IMR-90 (cell line): ENCODE measurements around the gene PSMG3. TPM values are rescaled to one million over a fixed set of nuclear protein-coding genes. Genes with fewer than 3 reads are reported as not detected.

Experiments
- ATAC-seq: fragments of 200-7000 bp; cut with Tn5 transposase; 2 replicates; pipeline ENCODE4 v1.9.1; 2020; ENCODE audit warnings: low read depth, mild to moderate bottlenecking, moderate library complexity
- BruUV-seq: library from RNA; stranded (reverse); fragments of 400-500 nt; replicated peaks from 2 replicates; lab custom pipeline; 2021; lab: Mats Ljungman, UMichigan
- CTCF ChIA-PET: fragments of 300-600 bp; formaldehyde crosslinking; extraction: SDS; loops from one replicate; lab custom pipeline; 2021; ENCODE audit warnings: antibody characterized with exemption; lab: Yijun Ruan, JAX
- POLR2A ChIA-PET: fragments of 300-600 bp; sonication (Branson Sonifier 250); formaldehyde crosslinking; loops from one replicate; lab custom pipeline; 2022; ENCODE audit warnings: antibody characterized with exemption; ENCODE audit not compliant: unreplicated experiment; lab: Charles Lee
- DNase-seq: peaks from one replicate; pipeline ENCODE4 v3.0.0; 2013
- H2AFZ ChIP-seq: replicated peaks from 2 replicates; pipeline ENCODE3; 2013; ENCODE audit warnings: low read length, mild to moderate bottlenecking; ENCODE audit not compliant: poor library complexity
- H2AK5ac ChIP-seq: 2 replicates; pipeline ENCODE4 v1.6.1; 2013; ENCODE audit warnings: low read depth, low read length, inconsistent platforms
- H2AK9ac ChIP-seq: replicated peaks from 2 replicates; pipeline ENCODE3; 2013; ENCODE audit warnings: mild to moderate bottlenecking, low read depth, low read length, moderate library complexity; ENCODE audit not compliant: poor library complexity
- H2BK120ac ChIP-seq: 2 replicates; pipeline ENCODE4 v1.6.1; 2013; ENCODE audit warnings: low read depth, low read length, inconsistent platforms
- H2BK15ac ChIP-seq: 3 replicates; pipeline ENCODE4 v1.6.1; 2013; ENCODE audit warnings: low read depth, low read length, inconsistent platforms
- H2BK20ac ChIP-seq: 2 replicates; pipeline ENCODE4 v1.6.1; 2013; ENCODE audit warnings: low read depth, mild to moderate bottlenecking, inconsistent platforms, low read length, moderate library complexity
- H2BK5ac ChIP-seq: 2 replicates; pipeline ENCODE4 v1.6.1; 2013; ENCODE audit warnings: mild to moderate bottlenecking, low read depth, low read length, inconsistent platforms; ENCODE audit not compliant: poor library complexity, severe bottlenecking
- H3K14ac ChIP-seq: replicated peaks from 2 replicates; pipeline ENCODE4 v1.6.1; 2013; ENCODE audit warnings: low read depth, low read length, inconsistent platforms
- H3K18ac ChIP-seq: 2 replicates; pipeline ENCODE4 v1.6.1; 2013; ENCODE audit warnings: low read depth, low read length, control low read depth
- H3K23ac ChIP-seq: 2 replicates; pipeline ENCODE4 v1.6.1; 2013; ENCODE audit warnings: low read depth, low read length, inconsistent platforms
- H3K27ac ChIP-seq: 2 replicates; pipeline ENCODE4 v1.5.1; 2013; ENCODE audit warnings: mild to moderate bottlenecking, control low read depth, low read length; ENCODE audit not compliant: insufficient read depth
- H3K27me3 ChIP-seq: 2 replicates; pipeline ENCODE4 v1.6.1; 2013; ENCODE audit warnings: low read length; ENCODE audit not compliant: control insufficient read depth, insufficient read depth
- H3K36me3 ChIP-seq: 2 replicates; pipeline ENCODE4 v1.6.1; 2013; ENCODE audit warnings: low read length, mixed read lengths; ENCODE audit not compliant: control insufficient read depth, insufficient read depth
- H3K4ac ChIP-seq: 2 replicates; pipeline ENCODE4 v1.6.1; 2013; ENCODE audit warnings: low read depth, low read length, inconsistent platforms
- H3K4me1 ChIP-seq: 2 replicates; pipeline ENCODE4 v1.6.1; 2013; ENCODE audit warnings: low read length, mixed read lengths; ENCODE audit not compliant: control insufficient read depth, insufficient read depth
- H3K4me2 ChIP-seq: 2 replicates; pipeline ENCODE4 v1.6.1; 2013; ENCODE audit warnings: low read depth, mild to moderate bottlenecking, control low read depth, low read length, moderate library complexity
- H3K4me3 ChIP-seq: 2 replicates; pipeline ENCODE4 v1.5.1; 2013; ENCODE audit warnings: low read depth, mild to moderate bottlenecking, control low read depth, low read length, moderate library complexity; ENCODE audit not compliant: insufficient read depth
- H3K56ac ChIP-seq: 2 replicates; pipeline ENCODE4 v1.6.1; 2013; ENCODE audit warnings: low read length, inconsistent platforms; ENCODE audit not compliant: insufficient read depth; ENCODE audit errors: extremely low read depth
- H3K79me1 ChIP-seq, 2 experiments: 2 replicates each; pipeline ENCODE4 v1.6.1; 2013; ENCODE audit warnings: low read length in 2 of 2, inconsistent platforms in 1 of 2, low read depth in 1 of 2
- H3K9ac ChIP-seq: 2 replicates; pipeline ENCODE4 v1.6.1; 2013; ENCODE audit warnings: low read depth, low read length, control low read depth
- H3K9me1 ChIP-seq: 2 replicates; pipeline ENCODE4 v1.6.1; 2013; ENCODE audit warnings: low read length, inconsistent platforms; ENCODE audit not compliant: insufficient read depth
- H3K9me3 ChIP-seq: 2 replicates; pipeline ENCODE4 v1.6.1; 2013; ENCODE audit warnings: low read length; ENCODE audit not compliant: control insufficient read depth, insufficient read depth
- H4K20me1 ChIP-seq: 2 replicates; pipeline ENCODE4 v1.6.1; 2013; ENCODE audit warnings: low read length, inconsistent platforms; ENCODE audit not compliant: insufficient read depth
- H4K5ac ChIP-seq: 2 replicates; pipeline ENCODE4 v1.6.1; 2013; ENCODE audit warnings: mild to moderate bottlenecking, low read depth, low read length, control low read depth
- H4K8ac ChIP-seq, 2 experiments: 2 replicates each; pipeline ENCODE4 v1.6.1; 2013; ENCODE audit warnings: low read depth in 2 of 2, low read length in 2 of 2, control low read depth in 1 of 2, inconsistent platforms in 1 of 2
- H4K91ac ChIP-seq: 2 replicates; pipeline ENCODE4 v1.6.1; 2013; ENCODE audit warnings: low read depth, low read length, inconsistent platforms; ENCODE audit not compliant: insufficient read depth
- CEBPB ChIP-seq: IDR thresholded peaks from 2 replicates; pipeline ENCODE4 v1.6.1; 2012; ENCODE audit warnings: low read depth, low read length, improper control_type of control experiment
- CHD1 ChIP-seq: IDR thresholded peaks from 2 replicates; pipeline ENCODE4 v1.6.1; 2012; ENCODE audit warnings: low read depth, low read length, improper control_type of control experiment
- FOS ChIP-seq: fragments of 150-350 bp; IDR thresholded peaks from 2 replicates; pipeline ENCODE4 v1.6.1; 2016; ENCODE audit warnings: low read depth, low read length
- MAZ ChIP-seq: IDR thresholded peaks from 2 replicates; pipeline ENCODE4 v1.6.1; 2012; ENCODE audit warnings: low read depth, mild to moderate bottlenecking, low read length, improper control_type of control experiment, moderate library complexity, borderline replicate concordance
- MXI1 ChIP-seq: IDR thresholded peaks from 2 replicates; pipeline ENCODE4 v1.6.1; 2012; ENCODE audit warnings: low read depth, mild to moderate bottlenecking, low read length, moderate library complexity, borderline replicate concordance
- POLR2A ChIP-seq: IDR thresholded peaks from 2 replicates; pipeline ENCODE4 v1.6.1; 2012; ENCODE audit warnings: mild to moderate bottlenecking, low read depth, low read length
- RAD21 ChIP-seq: IDR thresholded peaks from 2 replicates; pipeline ENCODE4 v1.6.1; 2012; ENCODE audit warnings: low read length, improper control_type of control experiment
- RCOR1 ChIP-seq: IDR thresholded peaks from 2 replicates; pipeline ENCODE4 v1.6.1; 2012; ENCODE audit warnings: mild to moderate bottlenecking, low read length, improper control_type of control experiment; ENCODE audit not compliant: insufficient replicate concordance
- RFX5 ChIP-seq: IDR thresholded peaks from 2 replicates; pipeline ENCODE4 v1.8.0; 2012; ENCODE audit warnings: low read depth, mild to moderate bottlenecking, low read length, moderate library complexity
- WGBS, 2 experiments: methylation state at CpG; one replicate each; pipeline versions ENCODE4 v1.1.5 to v1.1.7; 2013; ENCODE audit warnings: missing lambda C conversion rate in 2 of 2; ENCODE audit not compliant: insufficient read length in 1 of 2; ENCODE audit errors: extremely low coverage in 2 of 2; 5-methylcytosine and 5-hydroxymethylcytosine counted together
- dilution Hi-C: fragments of 300-500 bp; cut with HindIII; formaldehyde crosslinking; loops from one replicate; pipeline ENCODE4 v1.14.3; 2018; ENCODE audit warnings: low sequenced_read_pairs; ENCODE audit not compliant: unreplicated experiment
- in situ Hi-C: fragments of 300-500 bp; cut with MboI; formaldehyde crosslinking; loops from 3 replicates; pipeline ENCODE4 v1.14.3; 2019; ENCODE audit warnings: low sequenced_read_pairs, inconsistent platforms, mixed read lengths
- intact Hi-C: fragments of 100-400 bp; cut with micrococcal nuclease; formaldehyde crosslinking; loops from 2 replicates; pipeline ENCODE4 v1.10.0; 2022
- polyA plus RNA-seq, 3 experiments: library from polyadenylated mRNA; depleted of rRNA; stranded (reverse); fragments of >200 nt; gene quantifications; 2 replicates each; pipeline ENCODE4 v1.2.3, GENCODE V29; 2012; ENCODE audit warnings: low replicate concordance in 1 of 3
- total RNA-seq: library from RNA; depleted of rRNA; stranded (reverse); fragments of >200 nt; gene quantifications from 2 replicates; pipeline ENCODE4 v1.2.3, GENCODE V29; 2012
- TF ChIP-seq, protein P1 (sequence below): conservative IDR thresholded peaks from 2 replicates; pipeline ENCODE4 v1.5.1; 2012; ENCODE audit warnings: mild to moderate bottlenecking, low read depth, low read length, improper control_type of control experiment
- TF ChIP-seq, protein P2 (sequence below): fragments of 150-350 bp; IDR thresholded peaks from 2 replicates; pipeline ENCODE4 v1.6.1; 2017; ENCODE audit warnings: mild to moderate bottlenecking, antibody characterized with exemption, low read length, low read depth
- TF ChIP-seq, protein P3 (sequence below): fragments of 150-350 bp; IDR thresholded peaks from 2 replicates; pipeline ENCODE4 v1.6.1; 2016; ENCODE audit warnings: low read depth, mild to moderate bottlenecking, low read length, moderate library complexity, borderline replicate concordance

The PSMG3 gene
- total and polyA plus RNA-seq, 2 of the 4 experiments (the other 2 are of a cell fraction), result 37.3 to 54.1 TPM

DNA sequence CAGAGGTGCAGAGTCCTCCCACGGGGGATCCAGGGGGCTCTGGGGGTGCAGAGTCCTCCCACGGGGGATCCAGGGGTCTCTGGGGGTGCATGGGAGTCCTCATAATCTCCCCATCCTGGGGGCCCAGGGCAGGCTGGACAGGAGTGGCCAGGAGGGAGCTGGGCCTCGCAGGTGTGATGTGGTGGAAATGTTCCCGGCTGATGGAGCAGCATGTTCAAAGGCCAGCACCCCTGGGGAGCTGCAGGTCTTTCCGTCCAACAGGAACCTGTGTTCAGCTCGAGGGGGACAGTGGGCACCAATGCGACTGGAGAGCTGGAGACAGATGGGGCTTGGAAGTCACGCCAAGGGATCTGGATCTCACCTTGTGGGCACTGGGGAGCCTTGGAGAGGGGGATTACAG lies 38.5 kb upstream of the PSMG3 start:
- DNase-seq (no peak), ATAC-seq (no peak)

More for the DNA sequence above, 38.5 kb upstream of the PSMG3 start:
- no TSS peak for BruUV-seq
- Histone ChIP-seq H3K27ac (no peak overlapping the region), H3K36me3 (no peaks in the 10 kb centered on the region), H3K56ac (no peak overlapping the region), H4K91ac (no peak overlapping the region), H4K5ac (no peak overlapping the region), H2BK120ac (no peak overlapping the region), H2AK5ac (no peak overlapping the region), H3K79me1 (no peaks in the 10 kb centered on the region), H4K8ac (no peak overlapping the region), H2BK5ac (no peak overlapping the region), H3K14ac (no peak overlapping the region), H2BK20ac (no peak overlapping the region), H2AK9ac (no peak overlapping the region), H3K23ac (no peak overlapping the region), H4K20me1 (peaks cover 8% of the 10 kb centered on the region; the same call in 1 of the 2 replicates), H3K27me3 (peaks cover 43% of the 10 kb centered on the region), H3K4me1 (peaks cover 2% of the 10 kb centered on the region), H3K9me3 (no peaks in the 10 kb centered on the region), H3K4me2 (no peak overlapping the region), H2BK15ac (no peak overlapping the region), H3K9ac (no peak overlapping the region), H3K18ac (no peak overlapping the region), H3K4me3 (no peak overlapping the region), H3K9me1 (no peaks in the 10 kb centered on the region), H3K4ac (no peak overlapping the region), H2AFZ (no peak overlapping the region)
- CTCF ChIA-PET, result no interaction called here
- WGBS, 2 experiments, result 56% methylated on average over 4 of the region's 8 CpGs; no CpG with 5 or more reads in 1 of the 2 experiments
- dilution Hi-C loops (no loop called here), in situ Hi-C loops (loop anchor here (10.0 kb wide), 1 partner anchor 716 kb away; no protein-coding TSS in a partner anchor), intact Hi-C loops (no loop called here)
- POLR2A ChIA-PET, result no interaction called here
- TF ChIP-seq, protein P1, sequence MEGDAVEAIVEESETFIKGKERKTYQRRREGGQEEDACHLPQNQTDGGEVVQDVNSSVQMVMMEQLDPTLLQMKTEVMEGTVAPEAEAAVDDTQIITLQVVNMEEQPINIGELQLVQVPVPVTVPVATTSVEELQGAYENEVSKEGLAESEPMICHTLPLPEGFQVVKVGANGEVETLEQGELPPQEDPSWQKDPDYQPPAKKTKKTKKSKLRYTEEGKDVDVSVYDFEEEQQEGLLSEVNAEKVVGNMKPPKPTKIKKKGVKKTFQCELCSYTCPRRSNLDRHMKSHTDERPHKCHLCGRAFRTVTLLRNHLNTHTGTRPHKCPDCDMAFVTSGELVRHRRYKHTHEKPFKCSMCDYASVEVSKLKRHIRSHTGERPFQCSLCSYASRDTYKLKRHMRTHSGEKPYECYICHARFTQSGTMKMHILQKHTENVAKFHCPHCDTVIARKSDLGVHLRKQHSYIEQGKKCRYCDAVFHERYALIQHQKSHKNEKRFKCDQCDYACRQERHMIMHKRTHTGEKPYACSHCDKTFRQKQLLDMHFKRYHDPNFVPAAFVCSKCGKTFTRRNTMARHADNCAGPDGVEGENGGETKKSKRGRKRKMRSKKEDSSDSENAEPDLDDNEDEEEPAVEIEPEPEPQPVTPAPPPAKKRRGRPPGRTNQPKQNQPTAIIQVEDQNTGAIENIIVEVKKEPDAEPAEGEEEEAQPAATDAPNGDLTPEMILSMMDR, result no peak
- TF ChIP-seq CEBPB (no peak), RAD21 (no peak), RCOR1 (no peak), CHD1 (no peak), RFX5 (no peak), FOS (no peak), MAZ (no peak), MXI1 (no peak), POLR2A (no peak)
- TF ChIP-seq, protein P2, sequence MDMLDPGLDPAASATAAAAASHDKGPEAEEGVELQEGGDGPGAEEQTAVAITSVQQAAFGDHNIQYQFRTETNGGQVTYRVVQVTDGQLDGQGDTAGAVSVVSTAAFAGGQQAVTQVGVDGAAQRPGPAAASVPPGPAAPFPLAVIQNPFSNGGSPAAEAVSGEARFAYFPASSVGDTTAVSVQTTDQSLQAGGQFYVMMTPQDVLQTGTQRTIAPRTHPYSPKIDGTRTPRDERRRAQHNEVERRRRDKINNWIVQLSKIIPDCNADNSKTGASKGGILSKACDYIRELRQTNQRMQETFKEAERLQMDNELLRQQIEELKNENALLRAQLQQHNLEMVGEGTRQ, result no peak
- TF ChIP-seq, protein P3, sequence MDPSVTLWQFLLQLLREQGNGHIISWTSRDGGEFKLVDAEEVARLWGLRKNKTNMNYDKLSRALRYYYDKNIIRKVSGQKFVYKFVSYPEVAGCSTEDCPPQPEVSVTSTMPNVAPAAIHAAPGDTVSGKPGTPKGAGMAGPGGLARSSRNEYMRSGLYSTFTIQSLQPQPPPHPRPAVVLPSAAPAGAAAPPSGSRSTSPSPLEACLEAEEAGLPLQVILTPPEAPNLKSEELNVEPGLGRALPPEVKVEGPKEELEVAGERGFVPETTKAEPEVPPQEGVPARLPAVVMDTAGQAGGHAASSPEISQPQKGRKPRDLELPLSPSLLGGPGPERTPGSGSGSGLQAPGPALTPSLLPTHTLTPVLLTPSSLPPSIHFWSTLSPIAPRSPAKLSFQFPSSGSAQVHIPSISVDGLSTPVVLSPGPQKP, result no peak
